GM19455 (cell line): ENCODE results near the gene TRAPPC8.
"Not testable (repeated sequence)": the region's sequence is repeated elsewhere in the genome, so short reads cannot be mapped to it uniquely, and the experiment has no call there.

ENCODE experiments used
- ATAC-seq: cut with Tn5 transposase; IDR thresholded peaks from one replicate; pipeline ENCODE4 v1.9.1; 2021; ENCODE audit not compliant: unreplicated experiment

TRAPPC8 gene

DNA sequence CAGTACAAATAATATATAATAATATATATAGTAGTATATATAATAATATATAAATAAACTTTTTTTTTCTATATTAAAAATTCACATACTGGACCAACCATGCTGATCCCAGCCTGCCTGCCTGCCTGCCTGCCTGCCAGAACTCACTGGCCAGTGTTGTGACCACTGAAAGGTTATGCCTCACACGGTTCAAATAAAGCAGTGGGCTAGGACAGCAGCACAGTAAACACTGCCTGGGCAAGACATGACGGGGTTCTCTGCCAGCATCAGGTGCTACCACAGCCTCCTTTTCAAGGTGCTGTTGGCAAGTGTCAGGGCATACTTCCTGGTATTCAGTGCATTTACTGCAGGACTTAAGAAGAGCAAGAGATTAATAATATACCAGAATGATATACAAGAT is 67.6 kb downstream of the TRAPPC8 start:
- ATAC-seq, result no peak

GRCh38 chr18:31863103-31863502 is 79.8 kb downstream of the TRAPPC8 start:
- ATAC-seq, result no peak

- no peak for ATAC-seq
Measured at GRCh38 chr18:31860488-31860887, 82.4 kb downstream of the TRAPPC8 start.

GRCh38 chr18:31857526-31858106 is 85.3 kb downstream of the TRAPPC8 start:
- ATAC-seq, result no peak

- no peak for ATAC-seq
Measured at GRCh38 chr18:31850844-31851243, 92.1 kb downstream of the TRAPPC8 start.

DNA sequence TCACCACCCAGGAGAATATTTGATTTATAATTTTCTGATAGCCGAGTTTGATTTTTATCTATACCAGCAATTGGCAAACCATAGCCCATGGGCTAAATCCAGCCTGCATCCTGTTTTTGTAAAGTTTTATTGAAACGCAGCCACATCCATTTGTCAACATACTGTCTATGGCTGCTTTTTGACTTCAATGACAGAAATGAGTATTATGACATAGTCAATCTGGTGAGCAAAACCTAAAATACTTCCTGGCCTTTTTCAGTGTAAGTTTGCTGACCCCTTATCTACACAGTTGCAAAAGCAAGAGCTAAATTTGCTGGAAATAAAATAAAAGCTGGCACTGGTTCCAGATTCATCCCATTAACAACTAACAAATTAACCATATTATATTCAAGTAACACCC is 102.4 kb downstream of the TRAPPC8 start:
- no peak for ATAC-seq

GRCh38 chr18:31837879-31838278 is 105.0 kb downstream of the TRAPPC8 start:
- ATAC-seq, result no peak

DNA sequence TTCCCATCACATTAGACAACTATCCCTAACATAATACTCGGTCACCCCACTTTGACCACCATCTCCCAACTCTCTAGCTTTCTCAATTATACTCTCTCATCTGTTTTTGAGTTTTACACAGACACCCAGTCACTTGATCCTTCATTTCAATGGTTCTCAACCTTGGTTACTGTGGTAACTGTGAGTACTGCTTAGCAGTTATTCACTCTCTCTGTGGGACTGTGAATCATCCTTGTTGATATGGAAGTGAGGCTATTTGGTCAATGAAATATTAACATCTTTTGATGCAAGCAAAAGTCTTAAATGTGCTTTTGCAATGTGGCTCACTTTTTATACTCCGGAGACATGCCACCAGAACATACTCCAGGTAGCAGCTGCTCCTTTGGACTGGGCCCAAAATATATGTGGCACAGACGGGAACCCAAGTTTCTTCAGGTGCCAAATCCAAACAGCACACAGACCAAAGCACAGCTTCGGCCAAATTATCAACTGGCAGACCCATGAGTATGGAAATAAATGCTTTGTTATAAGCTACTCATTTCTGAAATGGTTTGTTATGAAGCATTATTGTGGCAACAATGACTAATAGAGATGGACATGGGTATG is 107.3 kb downstream of the TRAPPC8 start:
- no peak for ATAC-seq

DNA sequence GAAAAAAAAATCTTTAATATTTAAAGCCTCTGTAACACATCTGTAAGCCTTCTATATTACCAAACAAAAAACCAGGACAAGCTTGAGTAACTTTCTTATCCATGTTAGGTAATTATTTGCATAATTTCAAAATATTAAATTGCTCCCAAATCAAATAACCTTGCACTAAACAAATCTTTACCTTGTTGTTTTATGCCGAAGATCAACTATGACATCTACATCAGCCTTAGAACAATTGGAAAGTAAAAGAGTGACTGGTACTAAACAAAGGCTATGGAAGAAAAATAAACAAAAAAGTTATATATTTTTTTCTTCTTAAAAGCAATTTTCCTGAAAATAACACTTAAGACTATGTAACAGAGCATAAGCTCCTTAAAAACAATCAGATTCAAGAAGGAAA is 111.0 kb downstream of the TRAPPC8 start:
- ATAC-seq, result no peak

DNA sequence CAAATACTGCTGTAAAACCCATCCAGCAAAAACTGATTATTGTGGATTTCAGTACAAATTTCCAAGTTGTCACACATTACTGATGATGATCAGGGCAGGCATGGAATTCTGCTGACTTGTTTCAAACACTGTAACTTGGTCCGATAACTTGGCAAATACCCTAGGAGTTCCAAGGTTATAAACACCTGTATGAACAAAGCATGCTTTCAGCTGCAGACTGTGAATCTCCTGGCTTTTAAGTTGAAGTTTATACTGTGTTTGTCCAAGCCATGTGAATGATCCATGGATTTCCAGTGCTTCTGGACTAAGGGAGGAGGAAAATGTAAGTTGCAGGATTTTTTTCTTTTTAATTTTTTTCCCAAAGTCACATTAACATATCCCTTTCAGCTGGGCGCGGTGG is 112.2 kb downstream of the TRAPPC8 start:
- no peak for ATAC-seq

- ATAC-seq, result no peak
Measured at GRCh38 chr18:31828613-31829012, 114.3 kb downstream of the TRAPPC8 start.

- not testable (repeated sequence) for ATAC-seq
Measured at GRCh38 chr18:31826673-31827325, 116.1 kb downstream of the TRAPPC8 start.

DNA sequence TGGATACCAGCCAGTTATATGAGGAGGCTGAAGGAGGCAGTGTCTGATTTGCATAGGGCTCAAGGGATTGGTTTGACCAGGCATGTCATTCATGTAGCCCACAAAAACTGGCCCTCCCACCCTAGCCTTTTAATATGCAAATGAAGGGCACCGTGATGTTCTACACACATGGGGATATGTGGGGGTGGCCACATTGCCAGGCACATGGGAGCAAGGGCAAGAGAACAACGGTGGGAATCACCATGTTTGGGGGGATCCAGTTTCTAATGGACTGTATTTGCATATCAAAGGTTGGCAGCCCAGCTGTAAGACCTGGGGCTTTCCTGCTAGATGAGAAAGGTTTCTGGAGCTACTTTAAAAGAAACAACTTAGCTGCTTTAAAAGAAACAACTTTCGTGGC is 117.2 kb downstream of the TRAPPC8 start:
- ATAC-seq, result no peak

DNA sequence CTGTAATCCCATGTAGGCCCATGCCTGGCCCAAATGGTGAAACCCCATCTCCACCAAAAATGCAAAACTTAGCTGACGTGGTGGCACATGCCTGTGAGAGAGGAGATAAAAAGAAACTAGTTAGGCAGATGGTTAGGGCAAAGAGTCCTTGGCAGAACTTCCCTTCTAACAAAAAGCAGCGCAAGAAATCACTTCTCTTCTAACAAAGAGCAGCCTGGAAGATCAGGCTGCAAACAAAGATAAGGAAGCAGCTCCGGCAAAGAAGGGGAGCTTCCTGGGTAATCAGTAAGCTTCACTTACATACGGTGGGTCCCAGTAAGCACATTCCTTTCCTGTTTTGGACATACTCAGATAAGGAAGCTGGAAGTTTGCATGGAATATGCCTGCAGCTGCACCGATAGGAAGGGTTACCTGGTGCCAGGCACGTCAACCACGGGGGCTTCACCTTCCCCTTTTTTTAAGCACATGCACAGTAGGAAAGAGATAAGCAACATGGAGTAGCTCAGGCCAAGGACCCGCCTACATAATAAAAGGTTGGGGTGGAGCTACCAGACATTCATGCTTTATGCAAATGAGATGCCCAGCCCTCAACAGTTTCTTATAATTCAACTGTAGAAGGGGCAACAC is 121.3 kb downstream of the TRAPPC8 start:
- ATAC-seq, result no peak

GRCh38 chr18:31819925-31820229 is 123.1 kb downstream of the TRAPPC8 start:
- no peak for ATAC-seq

GRCh38 chr18:31819106-31819924 is 123.6 kb downstream of the TRAPPC8 start:
- no peak for ATAC-seq

DNA sequence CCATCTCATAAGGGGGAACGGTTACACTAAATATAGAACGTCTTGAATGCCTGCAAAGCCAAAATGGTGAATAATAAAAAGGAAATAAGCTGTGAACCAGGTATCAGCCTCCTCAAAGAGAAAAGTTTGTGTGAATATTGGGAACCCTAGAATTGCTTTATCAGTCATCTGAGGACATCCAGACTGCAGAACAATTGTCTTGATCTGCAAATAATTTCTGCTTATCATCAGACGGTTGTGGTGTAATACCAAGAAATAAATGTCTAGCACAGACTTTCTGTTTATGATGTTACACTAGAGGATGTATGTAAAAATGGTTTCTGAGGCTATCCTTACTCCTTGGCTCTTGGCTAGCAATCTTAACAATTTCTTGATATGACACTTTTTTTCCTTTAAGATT is 128.8 kb downstream of the TRAPPC8 start:
- no peak for ATAC-seq

DNA sequence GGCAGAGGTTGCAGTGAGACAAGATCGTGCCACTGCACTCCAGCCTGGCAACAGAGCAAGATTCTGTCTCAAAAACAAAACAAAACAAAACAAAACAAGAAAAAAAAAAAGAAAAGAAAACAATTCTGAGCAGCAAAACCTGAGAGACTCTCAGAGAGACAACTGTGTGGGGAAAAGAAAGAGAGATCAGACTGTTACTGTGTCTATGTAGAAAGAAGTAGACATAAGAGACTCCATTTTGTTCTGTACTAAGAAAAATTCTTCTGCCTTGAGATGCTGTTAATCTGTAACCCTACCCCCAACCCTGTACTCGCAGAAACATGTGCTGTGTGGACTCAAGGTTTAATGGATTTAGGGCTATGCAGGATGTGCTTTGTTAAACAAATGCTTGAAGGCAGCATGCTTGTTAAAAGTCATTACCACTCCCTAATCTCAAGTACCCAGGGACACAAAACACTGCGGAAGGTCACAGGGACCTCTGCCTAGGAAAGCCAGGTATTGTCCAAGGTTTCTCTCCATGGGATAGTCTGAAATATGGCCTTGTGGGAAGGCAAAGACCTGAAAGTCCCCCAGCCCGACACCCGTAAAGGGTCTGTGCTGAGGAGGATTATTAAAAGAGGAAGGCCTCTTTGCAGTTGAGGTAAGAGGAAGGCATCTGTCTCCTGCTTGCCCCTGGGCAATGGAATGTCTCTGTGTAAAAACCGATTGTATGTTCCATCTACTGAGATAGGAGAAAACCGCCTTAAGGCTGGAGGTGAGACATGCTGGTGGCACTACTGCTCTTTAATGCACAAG is 132.4 kb downstream of the TRAPPC8 start:
- ATAC-seq, result not testable (repeated sequence)

GRCh38 chr18:31809049-31809448 is 133.9 kb downstream of the TRAPPC8 start:
- not testable (repeated sequence) for ATAC-seq

DNA sequence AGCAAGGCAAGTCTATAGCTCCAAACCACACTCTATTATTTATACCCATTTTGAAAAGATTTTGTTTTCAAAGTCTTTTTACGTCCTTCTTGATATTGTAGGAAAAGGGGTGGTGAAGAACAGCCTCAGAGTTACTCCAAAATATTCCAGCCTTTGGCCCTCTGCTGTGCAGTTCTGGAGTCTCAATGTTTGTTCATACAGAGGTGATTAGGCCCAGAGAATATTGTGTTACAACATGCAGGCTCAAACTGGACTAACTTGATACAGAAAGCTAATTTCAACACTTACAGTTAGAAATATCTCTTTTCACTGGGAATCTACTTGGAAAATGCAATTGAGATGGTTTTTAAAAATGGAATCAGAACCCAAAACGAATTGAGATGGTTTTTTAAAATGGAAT is 141.8 kb downstream of the TRAPPC8 start:
- no peak for ATAC-seq

GRCh38 chr18:31799257-31799656 is 143.7 kb downstream of the TRAPPC8 start:
- ATAC-seq, result not testable (repeated sequence)
